Natural killer cell (primary cell): ENCODE data around the gene GPR4. TPM values are rescaled to one million over a fixed set of nuclear protein-coding genes. Genes with fewer than 3 reads are reported as not detected.

Source experiments
- ATAC-seq, 3 donors: fragments of 150-1000 bp in 2 of 3; fragments of 200-7000 bp in 1 of 3; cut with Tn5 transposase; 1 replicate in 1 of 3; 2 replicates in 2 of 3; pipeline ENCODE4 v1.10.0; 2021; ENCODE audit warnings: mild to moderate bottlenecking in 2 of 3, moderate library complexity in 2 of 3
- DNase-seq, 2 donors: peaks; one replicate each; pipeline versions ENCODE4 v3.0.0 to v3.0.0-alpha.2; 2013 to 2021; ENCODE audit warnings: mixed read lengths in 1 of 2
- H3K27ac ChIP-seq: one replicate; pipeline ENCODE4 v1.5.1; 2013; ENCODE audit warnings: mild to moderate bottlenecking, low read length
- H3K27me3 ChIP-seq: one replicate; pipeline ENCODE4 v1.6.1; 2013; ENCODE audit warnings: low read length; ENCODE audit not compliant: control insufficient read depth, insufficient read depth
- H3K36me3 ChIP-seq: one replicate; pipeline ENCODE4 v1.6.1; 2013; ENCODE audit warnings: low read length; ENCODE audit not compliant: control insufficient read depth, insufficient read depth
- H3K4me1 ChIP-seq: one replicate; pipeline ENCODE4 v1.6.1; 2013; ENCODE audit warnings: low read length; ENCODE audit not compliant: control insufficient read depth, insufficient read depth
- H3K4me3 ChIP-seq: one replicate; pipeline ENCODE4 v1.5.1; 2013; ENCODE audit warnings: low read length
- H3K9me3 ChIP-seq: one replicate; pipeline ENCODE4 v1.6.1; 2013; ENCODE audit warnings: low read length; ENCODE audit not compliant: control insufficient read depth, insufficient read depth
- H3K27ac Mint-ChIP-seq, 2 donors: one replicate each; pipeline ENCODE4 v1.8.0; 2022; ENCODE audit warnings: mild to moderate bottlenecking in 2 of 2, mixed read lengths in 2 of 2, moderate library complexity in 1 of 2
- H3K27me3 Mint-ChIP-seq, 2 donors: one replicate each; pipeline ENCODE4 v1.8.0; 2022; ENCODE audit warnings: low read depth in 2 of 2, mixed read lengths in 2 of 2
- H3K36me3 Mint-ChIP-seq: one replicate; pipeline ENCODE4 v1.8.0; 2022; ENCODE audit warnings: mixed read lengths
- H3K4me1 Mint-ChIP-seq, 2 donors: one replicate each; pipeline ENCODE4 v1.8.0; 2022; ENCODE audit warnings: mixed read lengths in 2 of 2
- H3K4me3 Mint-ChIP-seq: one replicate; pipeline ENCODE4 v1.8.0; 2022; ENCODE audit warnings: mild to moderate bottlenecking, moderate library complexity, mixed read lengths
- H3K9me3 Mint-ChIP-seq, 2 donors: one replicate each; pipeline ENCODE4 v1.8.0; 2022; ENCODE audit warnings: mixed read lengths in 2 of 2
- WGBS: methylation state at CpG from one replicate; pipeline ENCODE4 v1.1.7; 2013; ENCODE audit warnings: missing lambda C conversion rate; ENCODE audit not compliant: insufficient coverage; 5-methylcytosine and 5-hydroxymethylcytosine counted together
- intact Hi-C: fragments of 100-400 bp; cut with micrococcal nuclease; formaldehyde crosslinking; loops from one replicate; pipeline ENCODE4 v1.14.2; 2022
- total RNA-seq, 4 donors: library from RNA; stranded (reverse); fragments of 120-200 nt in 1 of 4; gene quantifications; one replicate each; pipeline versions ENCODE4 v1.2.3 to v1.2.4, GENCODE V29; 2013 to 2022
- TF ChIP-seq, protein P1 (sequence below): fragments of 200-600 bp; IDR thresholded peaks from one replicate; pipeline ENCODE4 v1.8.0; 2022; ENCODE audit warnings: antibody characterized with exemption

The GPR4 gene
- total RNA-seq, 3 donors from 2014 or later (not counting 1 experiment from before 2014, with no cell fraction given), result 0.12 to 0.13 TPM; not detected in 1

DNA sequence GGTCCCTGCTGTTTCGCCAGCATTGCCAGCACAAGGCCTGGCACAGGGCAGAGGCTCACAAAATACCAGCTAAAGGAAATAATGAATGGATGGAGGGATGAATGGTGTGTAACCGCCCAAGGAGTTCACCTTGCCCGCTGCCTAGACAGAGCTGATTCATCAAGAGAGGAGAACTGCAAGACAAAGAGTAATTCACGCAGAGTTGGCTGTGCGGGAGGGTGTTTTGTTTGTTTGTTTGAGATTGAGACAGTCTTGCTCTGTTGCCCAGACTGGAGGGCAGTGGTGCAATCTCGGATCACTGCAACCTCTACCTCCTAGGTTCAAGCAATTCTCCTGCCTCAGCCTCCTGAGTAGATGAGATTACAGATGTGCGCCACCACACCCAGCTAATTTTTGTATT is 20.4 kb downstream of the GPR4 start:
- H3K36me3 Mint-ChIP-seq, result no peaks in the 10 kb centered on the region
- TF ChIP-seq, protein P1, sequence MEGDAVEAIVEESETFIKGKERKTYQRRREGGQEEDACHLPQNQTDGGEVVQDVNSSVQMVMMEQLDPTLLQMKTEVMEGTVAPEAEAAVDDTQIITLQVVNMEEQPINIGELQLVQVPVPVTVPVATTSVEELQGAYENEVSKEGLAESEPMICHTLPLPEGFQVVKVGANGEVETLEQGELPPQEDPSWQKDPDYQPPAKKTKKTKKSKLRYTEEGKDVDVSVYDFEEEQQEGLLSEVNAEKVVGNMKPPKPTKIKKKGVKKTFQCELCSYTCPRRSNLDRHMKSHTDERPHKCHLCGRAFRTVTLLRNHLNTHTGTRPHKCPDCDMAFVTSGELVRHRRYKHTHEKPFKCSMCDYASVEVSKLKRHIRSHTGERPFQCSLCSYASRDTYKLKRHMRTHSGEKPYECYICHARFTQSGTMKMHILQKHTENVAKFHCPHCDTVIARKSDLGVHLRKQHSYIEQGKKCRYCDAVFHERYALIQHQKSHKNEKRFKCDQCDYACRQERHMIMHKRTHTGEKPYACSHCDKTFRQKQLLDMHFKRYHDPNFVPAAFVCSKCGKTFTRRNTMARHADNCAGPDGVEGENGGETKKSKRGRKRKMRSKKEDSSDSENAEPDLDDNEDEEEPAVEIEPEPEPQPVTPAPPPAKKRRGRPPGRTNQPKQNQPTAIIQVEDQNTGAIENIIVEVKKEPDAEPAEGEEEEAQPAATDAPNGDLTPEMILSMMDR, result no peak
- H3K27ac Mint-ChIP-seq, result peak overlapping the region; percentile 21 to 35
- Histone ChIP-seq H3K36me3 (no peaks in the 10 kb centered on the region), H3K27ac (no peak overlapping the region), H3K9me3 (no peaks in the 10 kb centered on the region), H3K27me3 (no peaks in the 10 kb centered on the region), H3K4me1 (peaks cover 16% of the 10 kb centered on the region), H3K4me3 (no peak overlapping the region)
- no peaks in the 10 kb centered on the region for H3K9me3 Mint-ChIP-seq
- no peak overlapping the region for H3K4me3 Mint-ChIP-seq
- DNase-seq (no peak), ATAC-seq (no peak)
- WGBS, result 96% methylated on average over 7 of the region's 7 CpGs
- H3K27me3 Mint-ChIP-seq, result no peaks in the 10 kb centered on the region
- intact Hi-C loops, result no loop called here
- peaks cover 14 to 38% of the 10 kb centered on the region in 2 donors for H3K4me1 Mint-ChIP-seq

DNA sequence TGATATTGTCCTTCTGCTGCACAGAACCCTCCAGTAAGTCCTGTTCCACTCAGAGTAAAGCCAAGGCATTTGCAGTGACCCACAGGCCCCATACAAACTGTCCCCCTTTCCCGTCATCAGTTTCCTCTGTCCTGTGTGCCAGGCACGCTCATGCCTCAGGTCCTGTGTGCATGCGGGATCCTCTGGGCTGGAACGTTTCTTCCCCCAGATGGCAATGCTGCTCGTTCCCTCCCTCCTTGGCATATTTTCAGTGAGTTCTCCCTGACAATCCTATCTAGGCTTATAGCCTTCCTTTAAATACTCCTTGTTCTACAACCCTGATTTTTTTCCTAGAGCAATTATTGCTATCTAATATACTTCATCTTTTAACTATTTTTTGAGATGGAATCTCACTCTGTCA is 23.2 kb downstream of the GPR4 start:
- no peaks in the 10 kb centered on the region for H3K36me3 ChIP-seq
- DNase-seq, result no peak

DNA sequence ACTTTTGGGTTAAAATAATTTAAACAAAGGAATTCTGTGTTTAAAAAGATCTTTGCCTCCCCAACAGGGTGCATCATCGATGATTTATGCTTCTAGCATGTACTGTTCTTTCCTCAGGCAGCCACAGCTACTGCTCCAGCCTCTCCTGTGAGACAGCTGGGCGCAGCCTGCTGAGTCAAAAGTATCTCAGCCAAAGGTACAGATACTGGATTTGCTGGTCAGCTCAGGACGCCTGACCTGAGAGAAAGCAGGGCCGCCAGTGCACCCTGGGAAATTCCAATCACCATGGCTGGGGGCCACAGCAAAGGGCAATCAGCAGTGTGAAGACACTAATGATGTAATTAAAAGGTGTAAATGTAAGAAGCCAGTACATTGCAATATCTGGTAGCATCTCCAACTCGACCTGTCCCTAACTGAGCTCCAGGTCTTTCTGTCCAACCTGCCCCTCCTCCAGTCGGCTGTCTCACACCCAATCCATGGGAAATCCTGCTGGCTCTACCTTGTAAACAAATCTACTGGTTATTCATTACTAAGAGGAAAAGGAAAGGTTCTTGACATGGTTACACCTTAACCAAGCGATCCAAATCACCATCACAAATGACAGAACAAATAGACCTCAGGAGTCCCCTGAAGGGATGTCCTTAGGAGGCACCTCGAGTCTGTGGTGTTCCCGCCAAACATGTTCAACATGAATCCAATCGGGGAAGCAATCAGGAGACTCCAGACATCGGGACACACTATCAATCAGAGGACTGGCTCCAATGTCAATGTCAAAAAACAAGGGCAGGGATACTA is 24.7 kb downstream of the GPR4 start:
- H3K27ac ChIP-seq, result no peak overlapping the region
- Mint-ChIP-seq H3K36me3 (no peaks in the 10 kb centered on the region), H3K27ac (peak overlapping the region in 1 of 2 donors; percentile 6), H3K4me3 (no peak overlapping the region), H3K27me3 (no peaks in the 10 kb centered on the region), H3K4me1 (peaks cover 0 to 17% of the 10 kb centered on the region in 2 donors), H3K9me3 (no peaks in the 10 kb centered on the region)
- no peak overlapping the region for H3K4me3 ChIP-seq
- DNase-seq (no peak), ATAC-seq (no peak)
- H3K9me3 ChIP-seq, result no peaks in the 10 kb centered on the region
- TF ChIP-seq, protein P1, result no peak
- no peaks in the 10 kb centered on the region for H3K4me1 ChIP-seq
- H3K36me3 ChIP-seq, result no peaks in the 10 kb centered on the region
- intact Hi-C loops, result no loop called here
- no peaks in the 10 kb centered on the region for H3K27me3 ChIP-seq
- 84% methylated on average over 11 of the region's 11 CpGs for WGBS

More for the DNA sequence above, 23.2 kb downstream of the GPR4 start:
- no peak overlapping the region for H3K4me3 Mint-ChIP-seq
- Histone ChIP-seq H3K4me3 (no peak overlapping the region), H3K27ac (no peak overlapping the region), H3K27me3 (no peaks in the 10 kb centered on the region), H3K9me3 (no peaks in the 10 kb centered on the region), H3K4me1 (peaks cover 6% of the 10 kb centered on the region)
- H3K27me3 Mint-ChIP-seq, result no peaks in the 10 kb centered on the region
- peak overlapping the region in 1 of 2 donors; percentile 19 for H3K27ac Mint-ChIP-seq
- intact Hi-C loops, result no loop called here
- no peaks in the 10 kb centered on the region for H3K36me3 Mint-ChIP-seq
- H3K4me1 Mint-ChIP-seq, result peaks cover 1 to 21% of the 10 kb centered on the region in 2 donors
- TF ChIP-seq, protein P1, result no peak
- WGBS, result 94% methylated on average over 5 of the region's 5 CpGs
- no peaks in the 10 kb centered on the region for H3K9me3 Mint-ChIP-seq
- ATAC-seq, result no peak
